M059J (cell line): Measurements from ENCODE around the gene PEAR1. TPM values are rescaled to one million over a fixed set of nuclear protein-coding genes. Genes with fewer than 3 reads are reported as not detected.

ENCODE experiments used
- DNase-seq: peaks from one replicate; pipeline ENCODE4 v3.0.0-alpha.2; 2012; ENCODE audit warnings: low read depth
- total RNA-seq: library from RNA; depleted of rRNA; stranded (reverse); fragments of >200 nt; shearing (Covaris generic); gene quantifications from 2 replicates; pipeline ENCODE4 v1.2.3, GENCODE V29; 2014

PEAR1 gene
- total RNA-seq, 1 experiment from 2014 or later: 0.32 TPM

- DNase-seq: no peak
These were observed 8.8 kb upstream of the PEAR1 start for GRCh38 chr1:156884560-156885184.

DNA sequence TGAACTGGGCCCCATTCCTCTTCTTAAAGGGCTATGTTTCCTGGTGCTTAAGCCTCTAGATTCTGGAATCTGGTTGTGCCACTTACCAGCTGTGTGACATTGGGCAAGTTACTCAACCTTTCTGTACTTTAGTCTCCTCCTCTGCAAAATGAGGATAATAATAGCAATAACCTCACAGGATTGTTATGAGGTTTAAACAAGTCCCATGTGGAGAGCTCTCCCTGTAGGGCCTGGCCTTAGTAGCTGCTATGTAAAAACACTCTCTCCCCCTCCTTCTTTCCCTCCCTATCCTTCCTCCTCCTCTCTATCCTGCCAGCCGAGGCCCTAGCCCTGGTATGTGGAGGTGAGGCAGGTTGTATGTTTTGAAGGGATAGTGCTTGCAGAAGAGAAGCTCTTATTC is 8.2 kb upstream of the PEAR1 start:
- no peak for DNase-seq

GRCh38 chr1:156885880-156886355 is 7.6 kb upstream of the PEAR1 start:
- DNase-seq: no peak

DNA sequence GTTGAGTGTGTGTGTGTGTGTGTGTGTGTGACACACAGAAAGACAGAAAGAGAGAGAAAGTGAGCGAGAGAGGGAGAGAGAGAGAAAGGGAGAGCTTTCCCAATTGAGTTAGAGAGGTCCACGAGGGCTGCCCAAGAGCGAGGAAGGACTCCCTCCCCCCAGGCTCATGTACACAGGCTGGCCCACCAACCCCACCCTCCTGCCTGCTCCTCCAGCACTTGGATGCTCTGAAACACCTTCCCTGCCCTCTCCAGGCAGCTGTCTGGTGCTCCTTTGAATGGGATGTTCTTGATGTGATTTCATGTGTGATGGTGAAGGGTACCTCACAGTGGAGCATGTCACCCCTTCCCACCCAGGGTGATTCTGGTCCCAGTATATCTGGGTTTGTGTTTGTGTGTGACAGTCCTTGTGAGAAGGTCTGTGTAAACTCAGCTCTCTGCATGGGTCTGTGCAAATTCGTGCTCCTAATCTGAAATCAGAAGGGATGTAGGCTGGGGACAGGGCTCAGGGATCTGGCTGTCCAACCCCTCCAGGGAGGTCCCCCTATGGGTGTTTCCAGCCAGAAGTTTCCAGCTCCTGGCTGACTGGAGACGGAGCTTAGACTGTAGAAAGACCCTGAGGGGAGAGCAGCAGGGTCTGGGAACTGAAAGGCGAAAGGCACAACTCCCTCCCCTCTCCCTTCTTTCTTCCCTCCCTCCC is 6.8 kb upstream of the PEAR1 start:
- no peak for DNase-seq

- DNase-seq: no peak
These were observed 6.2 kb upstream of the PEAR1 start for GRCh38 chr1:156887317-156887716.

GRCh38 chr1:156887734-156888133 is 5.8 kb upstream of the PEAR1 start:
- DNase-seq: no peak

DNA sequence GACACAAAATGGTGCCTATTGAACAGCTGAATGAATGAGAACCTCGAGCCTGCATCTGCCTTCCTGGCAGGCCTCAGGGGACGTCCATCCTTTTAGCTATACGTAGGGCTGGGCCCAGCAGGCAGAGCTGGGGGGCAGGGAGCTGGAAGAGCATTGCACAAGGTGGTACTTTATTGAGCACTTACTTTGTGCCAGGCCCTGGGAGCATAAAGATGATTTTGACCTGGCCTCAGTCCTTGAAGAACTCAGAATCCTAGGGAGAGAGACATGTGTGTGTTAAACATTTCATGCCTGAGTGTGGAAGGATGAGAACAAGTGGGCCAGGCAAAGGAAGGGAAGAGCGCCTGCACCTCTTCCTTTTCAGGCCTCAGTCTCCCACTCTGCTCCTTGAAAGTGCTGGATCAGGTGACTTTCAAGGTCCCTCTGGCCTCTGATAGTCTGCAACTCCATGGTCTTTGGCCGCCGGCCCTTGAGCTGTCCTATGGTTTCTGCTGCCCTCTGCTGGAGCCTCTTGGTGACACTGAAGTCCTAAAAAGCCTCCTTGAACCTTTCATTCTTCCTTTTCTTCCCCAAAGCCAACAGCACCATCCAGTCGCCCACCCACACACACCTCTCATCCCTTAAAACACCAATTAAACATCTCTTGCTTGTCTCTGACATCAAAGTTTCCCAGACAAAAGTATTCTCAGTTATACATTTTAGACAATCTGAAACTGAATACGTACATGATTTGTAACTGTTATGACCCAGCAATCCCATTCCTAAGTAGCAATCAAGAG is 3.5 kb upstream of the PEAR1 start:
- DNase-seq: peak; percentile 77

DNA sequence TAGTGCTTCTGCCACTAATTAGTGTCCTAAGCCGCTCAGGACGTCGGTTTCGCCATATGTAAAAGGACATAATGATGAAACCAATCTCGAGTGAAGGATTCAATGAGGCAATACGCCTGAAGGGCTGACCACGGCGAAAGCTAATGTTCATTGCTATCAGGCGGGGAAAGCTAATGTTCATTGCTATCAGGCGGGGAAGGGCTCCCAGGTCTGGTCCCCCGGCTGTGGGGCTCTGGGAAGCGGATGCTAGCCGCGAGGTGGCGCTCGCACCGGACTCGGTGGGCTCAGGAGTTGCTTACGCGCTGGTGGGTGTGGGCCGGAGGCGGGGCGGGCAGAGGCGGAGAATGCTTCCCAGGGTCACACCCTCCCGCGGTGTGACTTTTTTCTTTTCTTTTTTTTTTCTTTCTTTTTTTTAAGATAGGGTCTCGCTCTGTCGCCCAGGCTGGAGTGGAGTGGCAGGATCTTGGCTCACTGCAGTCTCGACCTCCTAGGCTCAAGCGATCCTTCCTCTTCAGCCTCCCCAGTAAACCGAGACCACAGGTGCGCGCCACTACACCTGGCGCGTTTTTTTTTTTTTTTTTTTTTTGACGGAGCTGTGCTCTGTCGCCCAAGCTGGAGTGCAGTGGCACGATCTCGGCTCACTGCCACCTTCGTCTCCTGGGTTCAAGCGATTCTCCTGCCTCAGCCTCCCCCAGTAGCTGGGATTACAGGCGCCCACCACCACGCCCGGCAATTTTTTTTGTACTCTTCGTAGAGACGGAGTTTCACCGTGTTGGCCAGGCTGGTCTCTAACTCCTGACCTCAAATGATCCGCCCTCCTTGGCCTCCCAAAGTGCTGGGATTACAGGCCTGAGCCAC is 1.1 kb upstream of the PEAR1 start:
- DNase-seq: peak; percentile 78

GRCh38 chr1:156894001-156894400 is 483 bp downstream of the PEAR1 start:
- no peak for DNase-seq

DNA sequence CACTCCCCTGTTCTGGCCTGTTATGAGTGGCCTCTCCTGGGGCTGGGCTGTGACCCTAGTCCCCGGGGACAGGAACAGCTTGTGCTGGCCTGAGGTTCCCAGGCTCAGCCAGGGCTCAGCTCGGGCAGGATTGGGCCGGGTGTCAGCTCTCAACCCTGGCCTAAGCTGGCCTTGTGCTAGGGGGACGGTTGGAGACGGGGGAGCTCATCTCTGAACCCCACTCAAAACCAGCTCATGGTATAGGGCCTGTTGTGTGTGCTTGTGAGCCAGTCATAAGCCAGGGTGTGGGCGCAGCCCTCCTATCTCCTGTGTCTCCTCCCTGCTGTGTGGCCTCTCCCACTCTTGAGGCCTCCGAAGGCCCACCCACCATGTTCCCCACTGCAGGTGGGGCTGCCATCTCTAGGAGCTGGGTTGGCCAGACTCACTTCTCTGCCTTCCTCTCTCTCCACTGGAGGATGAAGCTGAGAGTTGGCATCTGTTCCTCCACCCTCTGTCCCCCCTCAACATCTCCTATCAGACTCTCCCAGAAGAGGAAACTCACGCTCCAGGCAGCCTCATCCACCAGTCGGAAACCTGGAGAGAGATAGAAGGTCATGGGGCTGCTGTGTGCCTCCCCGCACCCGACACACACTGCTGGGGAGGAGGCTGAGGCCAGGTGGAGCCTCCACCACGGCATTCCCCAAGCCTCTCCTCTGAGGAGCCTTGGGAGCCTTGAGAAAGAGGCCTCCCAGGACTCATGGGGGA is 1.4 kb downstream of the PEAR1 start:
- DNase-seq: no peak

DNA sequence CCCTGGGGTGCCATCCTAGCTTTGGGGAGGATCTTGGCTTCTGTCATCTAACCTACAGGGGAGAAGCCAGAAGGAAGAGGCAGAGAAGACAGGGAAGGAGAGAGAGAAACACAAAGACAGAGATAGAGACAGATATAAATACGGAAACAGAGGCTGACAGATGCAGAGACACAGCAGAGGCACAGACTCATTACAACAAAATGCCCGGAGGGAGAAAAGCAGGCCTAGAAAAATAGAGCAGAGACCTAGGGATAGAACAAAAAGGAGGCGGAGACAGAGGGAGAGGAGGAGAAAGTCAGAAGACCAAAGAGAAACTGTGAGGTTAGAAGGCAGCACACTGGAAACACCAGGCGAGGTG is 1.9 kb downstream of the PEAR1 start:
- peak; percentile 58 for DNase-seq

GRCh38 chr1:156895927-156896326 is 2.4 kb downstream of the PEAR1 start:
- no peak for DNase-seq

- DNase-seq: peak; percentile 95
These were observed 3.0 kb downstream of the PEAR1 start for GRCh38 chr1:156896490-156897033.

GRCh38 chr1:156897078-156897825 is 3.7 kb downstream of the PEAR1 start:
- DNase-seq: peak; percentile 82

DNA sequence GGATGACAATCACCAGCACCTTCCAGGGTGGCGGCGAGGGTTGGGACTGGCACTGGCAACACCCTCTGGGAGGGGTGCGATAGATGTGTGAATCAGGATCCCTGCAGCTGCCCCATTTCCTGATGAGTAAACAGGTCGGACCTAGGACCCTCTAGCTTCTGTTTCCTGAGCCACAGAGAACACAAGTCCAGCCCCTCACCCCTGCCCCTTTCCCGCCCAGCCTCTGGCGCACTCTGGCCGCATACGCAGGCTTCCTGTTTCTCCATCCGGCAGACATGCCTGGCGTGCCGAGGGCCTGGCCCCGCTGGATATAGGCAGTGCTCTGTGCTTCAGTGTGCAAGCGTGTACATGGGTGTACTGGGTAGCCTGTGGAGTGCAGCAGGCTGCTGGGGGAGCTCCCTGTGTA is 4.6 kb downstream of the PEAR1 start:
- DNase-seq: no peak

DNA sequence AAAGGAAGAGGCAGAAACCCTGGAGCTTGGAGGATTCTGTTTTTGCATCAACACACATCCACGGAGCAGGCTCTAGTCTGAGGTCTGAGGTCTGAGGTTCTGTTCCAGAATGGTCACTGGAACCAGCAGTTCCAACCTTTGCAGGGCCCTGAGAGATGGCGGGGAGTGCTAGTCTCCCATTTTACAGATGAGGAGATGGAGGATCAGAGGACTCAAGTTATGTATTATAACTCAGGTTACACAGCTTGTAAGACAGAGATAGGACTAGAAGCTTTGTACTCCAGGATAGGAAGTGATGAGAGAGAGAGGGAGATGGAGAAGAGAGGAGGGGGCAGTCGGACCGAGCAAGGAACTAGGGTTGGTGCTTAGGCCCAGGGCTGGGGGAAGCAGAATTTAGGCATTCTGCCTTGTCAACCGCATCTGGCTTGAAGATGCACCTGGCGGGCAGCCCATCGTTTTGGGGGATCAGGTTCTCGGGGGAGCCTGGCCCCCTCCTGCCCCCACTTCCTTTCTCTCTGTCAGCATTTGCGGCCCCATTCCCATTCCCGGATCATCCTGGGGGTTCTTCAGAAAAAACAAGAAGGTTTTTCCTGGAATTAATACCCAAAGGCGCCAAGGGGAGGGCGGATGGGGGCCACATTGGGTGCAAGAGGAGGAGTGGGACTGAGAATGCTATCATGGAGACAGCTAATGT is 5.6 kb downstream of the PEAR1 start:
- DNase-seq: no peak

GRCh38 chr1:156899956-156900718 is 6.6 kb downstream of the PEAR1 start:
- DNase-seq: no peak

- no peak for DNase-seq
These were observed 7.5 kb downstream of the PEAR1 start for GRCh38 chr1:156900896-156901589.
